SH-SY5Y (cell line): Measurements from ENCODE around the gene ADI1.

Experiments
- GATA2 ChIP-seq: IDR thresholded peaks from 2 replicates; pipeline ENCODE4 v1.6.1; 2011; ENCODE audit warnings: mild to moderate bottlenecking, low read depth, low read length
- GATA3 ChIP-seq: IDR thresholded peaks from 2 replicates; pipeline ENCODE4 v1.6.1; 2011; ENCODE audit warnings: low read depth, mild to moderate bottlenecking, low read length, moderate library complexity

ADI1 gene

DNA sequence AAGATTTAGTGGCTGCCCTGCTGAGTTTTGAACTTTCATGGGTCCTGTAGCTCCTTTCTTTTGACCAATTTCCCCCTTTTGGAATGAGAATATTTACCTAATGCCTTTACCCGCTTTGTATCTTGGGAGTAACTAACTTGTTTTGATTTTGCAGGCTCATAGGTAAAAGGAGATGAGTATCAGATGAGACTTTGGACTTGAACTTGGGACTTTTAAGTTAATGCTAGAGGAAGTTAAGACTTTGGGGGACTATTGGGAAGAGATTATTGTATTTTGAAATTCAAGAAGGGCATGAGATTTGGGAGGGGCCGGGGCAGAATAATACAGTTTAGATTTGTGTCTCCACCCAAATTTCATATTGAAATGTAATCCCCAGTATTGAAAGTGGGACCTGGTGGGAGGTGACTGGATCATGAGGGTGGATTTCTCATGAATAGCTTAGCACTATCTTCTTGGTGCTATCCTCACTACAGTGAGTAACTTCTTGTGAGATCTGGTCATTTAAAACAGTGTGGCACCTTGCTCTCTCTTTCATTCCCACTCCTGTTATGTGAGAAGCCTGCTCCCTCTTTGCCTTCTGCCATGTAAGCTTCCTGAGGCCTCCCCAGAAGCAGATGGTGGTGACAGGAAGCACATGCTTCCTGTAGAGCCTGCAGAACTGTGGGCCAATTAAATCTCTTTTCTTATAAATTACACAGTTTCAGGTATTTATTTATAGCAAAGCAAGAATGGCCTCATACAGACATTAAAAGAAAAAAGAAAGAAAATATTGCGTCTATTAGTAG, 6.1 kb downstream of the ADI1 start:
- TF ChIP-seq GATA3 (no peak), GATA2 (no peak)

DNA sequence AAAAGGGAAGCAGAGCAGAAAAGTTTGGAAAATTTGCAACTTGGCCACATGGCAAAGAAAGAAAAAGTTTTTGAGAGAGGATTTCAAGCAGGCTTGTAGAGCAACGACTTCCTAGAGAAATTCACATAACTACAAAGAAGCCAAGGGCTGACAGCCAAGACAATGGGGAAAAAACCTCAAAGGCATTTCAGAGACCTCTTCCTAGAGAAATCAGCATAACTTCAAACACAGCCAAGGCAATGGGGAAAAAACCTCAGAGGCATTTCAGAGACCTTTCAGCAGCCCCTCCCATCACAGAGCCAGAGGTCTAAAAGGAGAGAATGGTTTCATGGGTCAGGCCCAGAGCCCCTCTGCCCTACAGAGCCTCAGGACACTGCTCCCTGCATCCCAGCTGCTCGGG, 7.2 kb downstream of the ADI1 start:
- no peak for TF ChIP-seq GATA2
- no peak for TF ChIP-seq GATA3

GRCh38 chr2:3505771-3506170, 13.6 kb downstream of the ADI1 start:
- no peak for TF ChIP-seq GATA3
- TF ChIP-seq GATA2: no peak

GRCh38 chr2:3504741-3505140, 14.6 kb downstream of the ADI1 start:
- TF ChIP-seq GATA3 (no peak), GATA2 (no peak)

GRCh38 chr2:3503483-3503882, 15.8 kb downstream of the ADI1 start:
- no peak for TF ChIP-seq GATA2
- no peak for TF ChIP-seq GATA3

DNA sequence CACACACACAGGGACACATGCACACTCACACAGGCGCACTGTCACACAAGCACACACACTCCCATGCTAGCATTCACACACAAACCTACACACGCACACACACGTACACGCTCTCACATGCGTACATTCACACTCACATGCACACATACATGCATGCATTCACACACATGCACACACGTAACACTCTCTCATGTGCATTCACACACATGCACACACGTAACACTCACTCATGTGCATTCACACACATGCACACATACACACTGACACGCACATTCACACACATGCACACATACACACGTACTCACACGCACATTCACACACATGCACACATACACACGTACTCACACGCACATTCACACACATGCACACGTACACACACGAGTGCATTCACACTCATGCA, 16.3 kb downstream of the ADI1 start:
- no peak for TF ChIP-seq GATA2
- no peak for TF ChIP-seq GATA3

- TF ChIP-seq GATA3 (no peak), GATA2 (no peak)
These were observed 18.9 kb downstream of the ADI1 start for GRCh38 chr2:3500326-3500899.

DNA sequence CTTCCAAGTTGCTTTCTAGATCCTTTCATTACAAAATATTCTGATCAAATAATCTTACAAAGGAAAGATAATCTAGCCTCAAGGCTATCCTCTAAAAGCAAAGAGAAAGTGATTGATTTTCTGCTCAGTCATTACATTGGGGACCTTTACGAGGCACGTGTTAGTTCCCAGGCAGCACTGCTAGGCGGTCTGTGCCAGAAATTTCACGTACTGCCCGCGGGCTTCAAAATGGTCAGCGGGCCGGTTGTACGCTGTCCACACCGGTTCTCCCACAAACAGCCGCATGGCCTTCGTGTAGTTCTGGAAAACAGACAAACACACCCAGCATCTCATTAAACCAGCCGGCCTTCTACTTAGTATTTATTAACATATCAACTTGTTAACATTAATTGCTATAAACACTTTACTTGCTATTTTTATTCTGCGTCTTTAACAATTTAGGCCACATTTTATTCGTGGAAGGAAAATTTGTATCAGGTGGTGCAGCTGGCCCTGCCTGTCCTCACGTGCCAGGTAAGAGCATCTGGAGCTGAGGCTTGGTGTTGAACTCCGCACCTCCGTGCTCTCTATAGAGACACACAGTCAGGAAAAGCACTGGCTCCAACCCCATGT, 20.4 kb downstream of the ADI1 start:
- TF ChIP-seq GATA2 (no peak), GATA3 (no peak)

DNA sequence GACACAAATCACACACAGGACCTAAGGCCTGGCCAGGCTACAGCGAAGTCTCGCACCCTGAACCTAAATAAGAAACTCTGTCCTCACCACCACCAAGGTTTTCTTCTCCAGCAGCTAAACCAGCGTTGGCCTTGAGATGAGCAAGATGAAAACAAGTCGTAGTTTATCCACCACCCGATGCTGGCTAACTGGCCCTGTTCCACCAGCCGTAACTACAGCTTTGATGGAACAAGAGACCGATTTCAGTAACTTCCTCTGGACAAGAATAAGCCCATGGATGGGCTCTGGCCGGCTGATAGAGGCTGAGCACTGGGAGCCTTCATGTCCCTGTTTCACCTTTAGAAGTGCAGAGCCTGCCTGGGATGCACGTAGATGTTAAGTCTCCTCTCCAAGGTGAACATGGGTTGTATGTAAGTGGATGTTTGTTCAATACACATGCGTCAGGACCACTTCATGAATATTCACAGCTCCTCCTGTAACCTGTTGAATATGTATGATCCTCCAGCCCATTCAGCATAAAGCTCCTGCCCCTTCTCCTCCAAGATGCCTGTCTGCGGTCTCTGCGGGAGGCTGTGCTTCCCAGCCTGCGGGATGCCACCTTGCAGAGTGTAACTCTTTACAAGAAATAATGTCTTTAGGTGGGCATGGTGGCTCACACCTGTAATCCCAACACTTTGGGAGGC, 24.2 kb downstream of the ADI1 start:
- TF ChIP-seq GATA3 (no peak), GATA2 (no peak)

GRCh38 chr2:3493615-3494007, 25.7 kb downstream of the ADI1 start:
- TF ChIP-seq GATA2 (no peak), GATA3 (no peak)

GRCh38 chr2:3492951-3493614, 26.2 kb downstream of the ADI1 start:
- TF ChIP-seq GATA3: no peak
- no peak for TF ChIP-seq GATA2

DNA sequence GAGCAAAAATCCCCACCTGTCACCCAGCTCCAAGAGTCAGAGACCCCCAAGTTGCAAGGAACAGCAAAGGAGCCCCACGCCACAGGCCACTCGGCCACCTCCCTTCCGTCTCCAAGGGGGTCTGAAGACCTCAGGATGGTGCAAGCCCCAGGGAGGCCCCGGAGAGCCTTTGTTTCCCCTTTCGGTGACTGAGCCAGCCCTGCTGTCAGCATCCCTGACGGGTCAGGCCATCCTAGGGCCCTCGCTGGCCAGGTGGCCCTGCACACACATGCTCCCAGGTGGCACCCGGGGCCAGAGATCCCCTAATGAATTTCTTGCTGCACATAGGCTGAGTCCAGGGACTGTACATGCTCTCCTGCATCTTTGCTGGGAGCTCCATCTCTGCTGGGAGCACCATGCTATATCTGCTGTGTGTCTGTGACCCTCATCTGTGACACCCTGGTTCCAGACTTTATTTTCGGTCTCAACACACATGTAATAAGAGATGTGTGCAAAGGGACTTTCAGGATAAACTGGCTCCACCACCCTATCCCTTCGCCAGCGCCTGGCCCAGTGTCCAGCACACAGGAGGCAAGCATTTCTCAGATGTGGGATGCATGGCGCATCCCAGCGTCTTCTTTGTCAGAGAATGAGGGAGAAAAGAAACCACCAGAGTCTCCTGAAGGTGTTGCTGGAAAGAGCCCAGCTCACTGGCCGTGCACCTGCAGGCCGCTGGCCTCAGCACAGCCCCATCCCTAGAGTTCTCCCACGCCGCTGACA, 27.4 kb downstream of the ADI1 start:
- no peak for TF ChIP-seq GATA3
- no peak for TF ChIP-seq GATA2

DNA sequence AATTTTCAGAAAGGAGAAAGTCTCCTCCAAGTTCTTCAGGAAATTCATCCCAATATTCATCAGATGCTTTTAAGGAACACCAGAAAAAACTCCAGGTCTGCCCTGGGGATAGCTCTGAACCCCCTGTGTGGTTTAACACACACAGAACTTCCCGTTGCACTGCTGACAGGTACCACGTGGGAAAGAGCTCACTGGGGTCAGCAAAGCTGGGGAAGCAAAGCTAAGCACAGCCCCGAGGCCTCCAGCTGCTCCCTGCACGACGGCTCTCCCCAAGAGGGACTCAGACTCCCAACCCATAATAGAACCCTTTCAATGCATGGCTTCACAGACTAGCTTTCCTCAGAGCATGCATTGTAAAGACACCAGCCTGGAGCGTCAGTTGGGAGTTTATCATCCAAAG, 28.0 kb downstream of the ADI1 start:
- TF ChIP-seq GATA2 (no peak), GATA3 (no peak)
